Neural progenitor cell (in vitro differentiated cells): ENCODE data around the gene LYZL4.

Experiments used
- CTCF ChIP-seq: fragments of 200-600 bp; sonication (generic); IDR thresholded peaks from 2 replicates; pipeline ENCODE4 v1.5.1; 2017; ENCODE audit warnings: antibody characterized with exemption, mild to moderate bottlenecking
- EZH2 ChIP-seq: fragments of 200-600 bp; sonication (generic); IDR thresholded peaks from 2 replicates; pipeline ENCODE4 v1.6.1; 2017; ENCODE audit warnings: antibody characterized with exemption, mild to moderate bottlenecking, moderate library complexity

GRCh38 chr3:42428830-42429229 lies 18.4 kb upstream of the LYZL4 start:
- TF ChIP-seq CTCF, result no peak
- no peak for TF ChIP-seq EZH2
